ENCODE results near the gene KCNQ1.

Gene KCNQ1

GRCh38 chr11:2699185-2699530, 254.3 kb downstream of the KCNQ1 start:
- Histone ChIP-seq H3K4me1 (ENCODE audit: insufficient read depth, low read length, severe bottlenecking) (peaks cover 80% of the 10 kb centered on the region), H3K9me3 (ENCODE audit: low read length) (no peaks in the 10 kb centered on the region), H3K27ac (ENCODE audit: low read depth, low read length, poor library complexity, severe bottlenecking) (no peak overlapping the region), H3K36me3 (ENCODE audit: insufficient read depth, low read length) (no peaks in the 10 kb centered on the region), H3K4me2 (ENCODE audit: low read length) (peak overlapping the region; percentile 78), H3F3A (ENCODE audit: insufficient read depth, low read length) (no peaks in the 10 kb centered on the region), H3K9ac (ENCODE audit: low read length) (peak overlapping the region; percentile 81), H2AFZ (ENCODE audit: low read length) (no peak overlapping the region), H3K79me2 (ENCODE audit: insufficient read depth, low read length) (peaks cover 21% of the 10 kb centered on the region), H3K27me3 (ENCODE audit: insufficient read depth, low read length) (no peaks in the 10 kb centered on the region), H3K4me3 (ENCODE audit: low read depth, low read length, poor library complexity, severe bottlenecking) (peak overlapping the region; percentile 85), H3K9me2 (ENCODE audit: low read depth, low read length) (no peaks in the 10 kb centered on the region), H4K20me1 (ENCODE audit: insufficient read depth, low read length) (no peaks in the 10 kb centered on the region)
- TF ChIP-seq CTCF (IDR thresholded peaks at IDR 0.05; ENCODE audit: low read length) (no peak), EZH2 (IDR thresholded peaks at IDR 0.05; ENCODE audit: borderline replicate concordance, low read length) (no peak)

- H3K27me3 ChIP-seq (ENCODE audit: insufficient read depth, low read length), result no peaks in the 10 kb centered on the region
- peak within 1 kb of the TSS; percentile 74 for H3K27ac ChIP-seq (ENCODE audit: low read depth, low read length, poor library complexity, severe bottlenecking)
- H3K9me3 ChIP-seq (ENCODE audit: low read length), result no peaks in the 10 kb centered on the region
- peak within 1 kb of the TSS; percentile 85 for H3K4me3 ChIP-seq (ENCODE audit: low read depth, low read length, poor library complexity, severe bottlenecking)
- peaks cover 21% of the 10 kb centered on the region for H3K79me2 ChIP-seq (ENCODE audit: insufficient read depth, low read length)
- no peaks in the 10 kb centered on the region for H3F3A ChIP-seq (ENCODE audit: insufficient read depth, low read length)
- H3K4me1 ChIP-seq (ENCODE audit: insufficient read depth, low read length, severe bottlenecking), result peaks cover 76% of the 10 kb centered on the region
- H3K9ac ChIP-seq (ENCODE audit: low read length), result peak within 1 kb of the TSS; percentile 97
- no peaks in the 10 kb centered on the region for H4K20me1 ChIP-seq (ENCODE audit: insufficient read depth, low read length)
- no peaks in the 10 kb centered on the region for H3K9me2 ChIP-seq (ENCODE audit: low read depth, low read length)
- peak within 1 kb of the TSS; percentile 80 for H3K4me2 ChIP-seq (ENCODE audit: low read length)
- H2AFZ ChIP-seq (ENCODE audit: low read length), result no peak within 1 kb of the TSS
- TF ChIP-seq CTCF (IDR thresholded peaks at IDR 0.05; ENCODE audit: low read length) (no peak), EZH2 (IDR thresholded peaks at IDR 0.05; ENCODE audit: borderline replicate concordance, low read length) (no peak)
- no peaks in the 10 kb centered on the region for H3K36me3 ChIP-seq (ENCODE audit: insufficient read depth, low read length)
Measured at GRCh38 chr11:2699531-2700414, 255.0 kb downstream of the KCNQ1 start, which contains the start of gene KCNQ1OT1. Gene KCNQ1OT1 (minus strand): TSS chr11:2699994.

GRCh38 chr11:2700415-2701211, 255.8 kb downstream of the KCNQ1 start:
- no peaks in the 10 kb centered on the region for H3K9me3 ChIP-seq (ENCODE audit: low read length)
- no peaks in the 10 kb centered on the region for H3K9me2 ChIP-seq (ENCODE audit: low read depth, low read length)
- H4K20me1 ChIP-seq (ENCODE audit: insufficient read depth, low read length), result no peaks in the 10 kb centered on the region
- peak overlapping the region; percentile 80 for H3K4me2 ChIP-seq (ENCODE audit: low read length)
- TF ChIP-seq CTCF (IDR thresholded peaks at IDR 0.05; ENCODE audit: low read length) (no peak), EZH2 (IDR thresholded peaks at IDR 0.05; ENCODE audit: borderline replicate concordance, low read length) (no peak)
- no peaks in the 10 kb centered on the region for H3F3A ChIP-seq (ENCODE audit: insufficient read depth, low read length)
- H2AFZ ChIP-seq (ENCODE audit: low read length), result no peak overlapping the region
- peaks cover 21% of the 10 kb centered on the region for H3K79me2 ChIP-seq (ENCODE audit: insufficient read depth, low read length)
- H3K4me3 ChIP-seq (ENCODE audit: low read depth, low read length, poor library complexity, severe bottlenecking), result peak overlapping the region; percentile 85
- peaks cover 68% of the 10 kb centered on the region for H3K4me1 ChIP-seq (ENCODE audit: insufficient read depth, low read length, severe bottlenecking)
- H3K27me3 ChIP-seq (ENCODE audit: insufficient read depth, low read length), result no peaks in the 10 kb centered on the region
- peak overlapping the region; percentile 74 for H3K27ac ChIP-seq (ENCODE audit: low read depth, low read length, poor library complexity, severe bottlenecking)
- peak overlapping the region; percentile 97 for H3K9ac ChIP-seq (ENCODE audit: low read length)
- H3K36me3 ChIP-seq (ENCODE audit: insufficient read depth, low read length), result no peaks in the 10 kb centered on the region
